ENCODE measurements around the gene SPOCK1. TPM values are rescaled to one million over a fixed set of nuclear protein-coding genes. Genes with fewer than 3 reads are reported as not detected.

Gene SPOCK1
- total and polyA plus RNA-seq, 2 experiments from 2014 or later, result 8.2 to 10.5 TPM

- H3K4me1 Mint-ChIP-seq, result no peaks in the 10 kb centered on the region
- Histone ChIP-seq H3K79me2 (replicated peaks; ENCODE audit: insufficient read depth) (no peaks in the 10 kb centered on the region), H3K4me1 (ENCODE audit: insufficient read depth) (no peaks in the 10 kb centered on the region), H3K4me2 (no peak overlapping the region), H3K9me2 (ENCODE audit: insufficient read depth) (no peaks in the 10 kb centered on the region), H3K27ac (ENCODE audit: low read depth) (no peak overlapping the region), H3K4me3 (no peak overlapping the region), H2AFZ (no peak overlapping the region), H4K20me1 (replicated peaks; ENCODE audit: insufficient read depth) (no peaks in the 10 kb centered on the region), H3F3A (replicated peaks; ENCODE audit: low read depth) (no peaks in the 10 kb centered on the region), H3K36me3 (ENCODE audit: insufficient read depth) (no peaks in the 10 kb centered on the region), H3K27me3 (ENCODE audit: insufficient read depth) (no peaks in the 10 kb centered on the region)
- H3K27ac Mint-ChIP-seq, result no peak overlapping the region
- DNase-seq (ENCODE audit: low spot score), result no peak
- no peak for TF ChIP-seq ETS1 (IDR thresholded peaks at IDR 0.05)
- H3K36me3 Mint-ChIP-seq (ENCODE audit: low read depth), result no peaks in the 10 kb centered on the region
- H3K27me3 Mint-ChIP-seq (ENCODE audit: insufficient read depth, low read depth, poor library complexity), result peaks cover 2% of the 10 kb centered on the region
- ATAC-seq, result no peak
- no peaks in the 10 kb centered on the region for H3K9me3 Mint-ChIP-seq
- no peak overlapping the region for H3K4me3 Mint-ChIP-seq
These were observed 334.2 kb downstream of the SPOCK1 start for GRCh38 chr5:137164961-137165360.

DNA sequence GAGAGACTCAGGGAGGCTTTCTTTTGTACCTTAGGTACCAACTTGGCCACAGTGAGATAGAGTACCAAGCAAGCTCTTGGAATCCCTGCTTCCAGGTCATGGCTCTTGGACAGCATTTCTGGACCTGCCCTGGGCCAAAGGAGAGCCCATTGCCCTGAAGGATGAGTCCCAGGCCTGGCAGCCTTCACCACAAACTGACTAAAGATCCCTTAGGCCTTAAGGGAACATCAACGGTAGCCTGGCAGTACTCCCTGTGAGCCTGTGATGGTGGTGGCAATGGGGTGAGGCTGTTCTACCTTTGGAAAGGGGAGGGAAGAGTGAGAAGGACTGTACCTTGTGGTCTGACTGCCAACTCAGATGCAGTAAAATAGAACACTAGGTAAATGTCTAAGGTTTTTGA, 334.6 kb downstream of the SPOCK1 start:
- Histone ChIP-seq H3K27ac (ENCODE audit: low read depth) (no peak overlapping the region), H3K9me2 (ENCODE audit: insufficient read depth) (no peaks in the 10 kb centered on the region), H3K4me2 (no peak overlapping the region), H3K4me1 (ENCODE audit: insufficient read depth) (no peaks in the 10 kb centered on the region), H4K20me1 (replicated peaks; ENCODE audit: insufficient read depth) (no peaks in the 10 kb centered on the region), H2AFZ (no peak overlapping the region), H3K79me2 (replicated peaks; ENCODE audit: insufficient read depth) (no peaks in the 10 kb centered on the region), H3K36me3 (ENCODE audit: insufficient read depth) (no peaks in the 10 kb centered on the region), H3K4me3 (no peak overlapping the region), H3K27me3 (ENCODE audit: insufficient read depth) (no peaks in the 10 kb centered on the region), H3F3A (replicated peaks; ENCODE audit: low read depth) (no peaks in the 10 kb centered on the region)
- ATAC-seq (no peak), DNase-seq (ENCODE audit: low spot score) (no peak)
- Mint-ChIP-seq H3K4me3 (no peak overlapping the region), H3K9me3 (no peaks in the 10 kb centered on the region), H3K27me3 (ENCODE audit: insufficient read depth, low read depth, poor library complexity) (peaks cover 2% of the 10 kb centered on the region), H3K27ac (no peak overlapping the region), H3K36me3 (ENCODE audit: low read depth) (no peaks in the 10 kb centered on the region), H3K4me1 (no peaks in the 10 kb centered on the region)
- TF ChIP-seq CREB1 (CRISPR knock-in tag; IDR thresholded peaks at IDR 0.05; ENCODE audit: low read depth) (no peak), ETS1 (IDR thresholded peaks at IDR 0.05) (no peak), NANOG (IDR thresholded peaks at IDR 0.05; ENCODE audit: borderline replicate concordance) (no peak), ZNF114 (CRISPR knock-in tag; IDR thresholded peaks at IDR 0.05) (no peak), JUNB (IDR thresholded peaks at IDR 0.05; ENCODE audit: unreplicated experiment) (no peak), EZH2phosphoT487 (IDR thresholded peaks at IDR 0.05; ENCODE audit: unreplicated experiment) (no peak), EZH2 (IDR thresholded peaks at IDR 0.05; ENCODE audit: low read depth, unreplicated experiment) (no peak), CTCF (conservative IDR thresholded peaks at IDR 0.05; ENCODE audit: low read depth in 2 of 2) (no peak), ZNF331 (CRISPR knock-in tag; IDR thresholded peaks at IDR 0.05; ENCODE audit: low read depth) (no peak), POLR2AphosphoS5 (IDR thresholded peaks at IDR 0.05; ENCODE audit: low read depth) (no peak), STAT1 (IDR thresholded peaks at IDR 0.05; ENCODE audit: unreplicated experiment) (no peak)
- TF ChIP-seq, protein P1, sequence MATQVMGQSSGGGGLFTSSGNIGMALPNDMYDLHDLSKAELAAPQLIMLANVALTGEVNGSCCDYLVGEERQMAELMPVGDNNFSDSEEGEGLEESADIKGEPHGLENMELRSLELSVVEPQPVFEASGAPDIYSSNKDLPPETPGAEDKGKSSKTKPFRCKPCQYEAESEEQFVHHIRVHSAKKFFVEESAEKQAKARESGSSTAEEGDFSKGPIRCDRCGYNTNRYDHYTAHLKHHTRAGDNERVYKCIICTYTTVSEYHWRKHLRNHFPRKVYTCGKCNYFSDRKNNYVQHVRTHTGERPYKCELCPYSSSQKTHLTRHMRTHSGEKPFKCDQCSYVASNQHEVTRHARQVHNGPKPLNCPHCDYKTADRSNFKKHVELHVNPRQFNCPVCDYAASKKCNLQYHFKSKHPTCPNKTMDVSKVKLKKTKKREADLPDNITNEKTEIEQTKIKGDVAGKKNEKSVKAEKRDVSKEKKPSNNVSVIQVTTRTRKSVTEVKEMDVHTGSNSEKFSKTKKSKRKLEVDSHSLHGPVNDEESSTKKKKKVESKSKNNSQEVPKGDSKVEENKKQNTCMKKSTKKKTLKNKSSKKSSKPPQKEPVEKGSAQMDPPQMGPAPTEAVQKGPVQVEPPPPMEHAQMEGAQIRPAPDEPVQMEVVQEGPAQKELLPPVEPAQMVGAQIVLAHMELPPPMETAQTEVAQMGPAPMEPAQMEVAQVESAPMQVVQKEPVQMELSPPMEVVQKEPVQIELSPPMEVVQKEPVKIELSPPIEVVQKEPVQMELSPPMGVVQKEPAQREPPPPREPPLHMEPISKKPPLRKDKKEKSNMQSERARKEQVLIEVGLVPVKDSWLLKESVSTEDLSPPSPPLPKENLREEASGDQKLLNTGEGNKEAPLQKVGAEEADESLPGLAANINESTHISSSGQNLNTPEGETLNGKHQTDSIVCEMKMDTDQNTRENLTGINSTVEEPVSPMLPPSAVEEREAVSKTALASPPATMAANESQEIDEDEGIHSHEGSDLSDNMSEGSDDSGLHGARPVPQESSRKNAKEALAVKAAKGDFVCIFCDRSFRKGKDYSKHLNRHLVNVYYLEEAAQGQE (IDR thresholded peaks at IDR 0.05; ENCODE audit: unreplicated experiment), result no peak

All from GM23338 (cell line).